Measurements from ENCODE around the gene LRRC70.

The LRRC70 gene

GRCh38 chr5:62555930-62556329 is 22.7 kb upstream of the LRRC70 start:
- Histone ChIP-seq H3K27ac (ENCODE audit: poor library complexity, severe bottlenecking) (no peak overlapping the region), H3K4me1 (ENCODE audit: insufficient read depth, poor library complexity, severe bottlenecking) (no peaks in the 10 kb centered on the region), H3K36me3 (ENCODE audit: low read depth) (peaks cover 52% of the 10 kb centered on the region), H3K9me3 (ENCODE audit: severe bottlenecking) (no peaks in the 10 kb centered on the region), H3K4me3 (ENCODE audit: severe bottlenecking) (no peak overlapping the region), H3K27me3 (ENCODE audit: insufficient read depth, poor library complexity, severe bottlenecking) (no peaks in the 10 kb centered on the region)
- DNase-seq (ENCODE audit: low spot score) (no peak), ATAC-seq (ENCODE audit: low read depth) (no peak)
- TF ChIP-seq, protein P1, sequence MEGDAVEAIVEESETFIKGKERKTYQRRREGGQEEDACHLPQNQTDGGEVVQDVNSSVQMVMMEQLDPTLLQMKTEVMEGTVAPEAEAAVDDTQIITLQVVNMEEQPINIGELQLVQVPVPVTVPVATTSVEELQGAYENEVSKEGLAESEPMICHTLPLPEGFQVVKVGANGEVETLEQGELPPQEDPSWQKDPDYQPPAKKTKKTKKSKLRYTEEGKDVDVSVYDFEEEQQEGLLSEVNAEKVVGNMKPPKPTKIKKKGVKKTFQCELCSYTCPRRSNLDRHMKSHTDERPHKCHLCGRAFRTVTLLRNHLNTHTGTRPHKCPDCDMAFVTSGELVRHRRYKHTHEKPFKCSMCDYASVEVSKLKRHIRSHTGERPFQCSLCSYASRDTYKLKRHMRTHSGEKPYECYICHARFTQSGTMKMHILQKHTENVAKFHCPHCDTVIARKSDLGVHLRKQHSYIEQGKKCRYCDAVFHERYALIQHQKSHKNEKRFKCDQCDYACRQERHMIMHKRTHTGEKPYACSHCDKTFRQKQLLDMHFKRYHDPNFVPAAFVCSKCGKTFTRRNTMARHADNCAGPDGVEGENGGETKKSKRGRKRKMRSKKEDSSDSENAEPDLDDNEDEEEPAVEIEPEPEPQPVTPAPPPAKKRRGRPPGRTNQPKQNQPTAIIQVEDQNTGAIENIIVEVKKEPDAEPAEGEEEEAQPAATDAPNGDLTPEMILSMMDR (IDR thresholded peaks at IDR 0.05; ENCODE audit: poor library complexity, severe bottlenecking) = no peak

GRCh38 chr5:62558941-62559340 is 19.7 kb upstream of the LRRC70 start:
- Histone ChIP-seq H3K4me3 (ENCODE audit: severe bottlenecking) (no peak overlapping the region), H3K27ac (ENCODE audit: poor library complexity, severe bottlenecking) (no peak overlapping the region), H3K27me3 (ENCODE audit: insufficient read depth, poor library complexity, severe bottlenecking) (no peaks in the 10 kb centered on the region), H3K36me3 (ENCODE audit: low read depth) (peaks cover 45% of the 10 kb centered on the region), H3K9me3 (ENCODE audit: severe bottlenecking) (no peaks in the 10 kb centered on the region), H3K4me1 (ENCODE audit: insufficient read depth, poor library complexity, severe bottlenecking) (no peaks in the 10 kb centered on the region)
- ATAC-seq (ENCODE audit: low read depth) (no peak), DNase-seq (ENCODE audit: low spot score) (no peak)
- TF ChIP-seq, protein P1 (IDR thresholded peaks at IDR 0.05; ENCODE audit: poor library complexity, severe bottlenecking) = no peak

DNA sequence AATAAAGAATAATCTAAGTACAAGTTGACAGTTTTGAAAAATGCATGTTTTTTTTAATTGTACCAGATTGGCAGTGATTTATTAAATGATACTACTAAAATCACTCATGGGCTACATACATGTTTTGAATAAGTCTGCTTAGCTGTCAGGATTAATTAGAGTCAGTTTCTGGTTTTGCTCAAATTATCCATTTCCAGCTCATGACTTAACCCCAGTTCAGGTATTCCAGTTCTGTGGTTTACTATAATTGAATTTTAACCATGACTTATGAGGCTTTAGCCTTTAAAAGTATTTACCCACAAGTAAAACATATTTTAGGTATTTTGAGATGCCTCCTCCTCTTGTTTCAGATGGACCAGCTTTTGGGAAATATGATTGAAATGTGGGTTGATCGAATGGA is 17.8 kb upstream of the LRRC70 start:
- H3K36me3 ChIP-seq (ENCODE audit: low read depth) = peaks cover 33% of the 10 kb centered on the region
- ATAC-seq (ENCODE audit: low read depth) = no peak
- no peak overlapping the region for H3K4me3 ChIP-seq (ENCODE audit: severe bottlenecking)
- TF ChIP-seq, protein P1 (IDR thresholded peaks at IDR 0.05; ENCODE audit: poor library complexity, severe bottlenecking) = no peak
- no peaks in the 10 kb centered on the region for H3K9me3 ChIP-seq (ENCODE audit: severe bottlenecking)
- no peak overlapping the region for H3K27ac ChIP-seq (ENCODE audit: poor library complexity, severe bottlenecking)
- no peak for DNase-seq (ENCODE audit: low spot score)
- H3K4me1 ChIP-seq (ENCODE audit: insufficient read depth, poor library complexity, severe bottlenecking) = no peaks in the 10 kb centered on the region
- no peaks in the 10 kb centered on the region for H3K27me3 ChIP-seq (ENCODE audit: insufficient read depth, poor library complexity, severe bottlenecking)

- Histone ChIP-seq H3K36me3 (ENCODE audit: low read depth) (peaks cover 34% of the 10 kb centered on the region), H3K27ac (ENCODE audit: poor library complexity, severe bottlenecking) (no peak overlapping the region), H3K9me3 (ENCODE audit: severe bottlenecking) (no peaks in the 10 kb centered on the region), H3K4me3 (ENCODE audit: severe bottlenecking) (no peak overlapping the region), H3K27me3 (ENCODE audit: insufficient read depth, poor library complexity, severe bottlenecking) (no peaks in the 10 kb centered on the region), H3K4me1 (ENCODE audit: insufficient read depth, poor library complexity, severe bottlenecking) (no peaks in the 10 kb centered on the region)
- TF ChIP-seq, protein P1 (IDR thresholded peaks at IDR 0.05; ENCODE audit: poor library complexity, severe bottlenecking) = no peak
- no peak for DNase-seq (ENCODE audit: low spot score)
- no peak for ATAC-seq (ENCODE audit: low read depth)
These were observed 16.7 kb upstream of the LRRC70 start for GRCh38 chr5:62561896-62562295.

- Histone ChIP-seq H3K4me1 (ENCODE audit: insufficient read depth, poor library complexity, severe bottlenecking) (no peaks in the 10 kb centered on the region), H3K9me3 (ENCODE audit: severe bottlenecking) (peaks cover 5% of the 10 kb centered on the region), H3K4me3 (ENCODE audit: severe bottlenecking) (no peak overlapping the region), H3K27me3 (ENCODE audit: insufficient read depth, poor library complexity, severe bottlenecking) (no peaks in the 10 kb centered on the region), H3K27ac (ENCODE audit: poor library complexity, severe bottlenecking) (no peak overlapping the region), H3K36me3 (ENCODE audit: low read depth) (peaks cover 39% of the 10 kb centered on the region)
- DNase-seq (ENCODE audit: low spot score) (no peak), ATAC-seq (ENCODE audit: low read depth) (no peak)
- TF ChIP-seq, protein P1 (IDR thresholded peaks at IDR 0.05; ENCODE audit: poor library complexity, severe bottlenecking) = no peak
These were observed 15.8 kb upstream of the LRRC70 start for GRCh38 chr5:62562867-62563266.

Measured in RWPE2 (cell line).